Left kidney (tissue), 2 donors: ENCODE measurements around the gene EHD1. TPM values are rescaled to one million over a fixed set of nuclear protein-coding genes. Genes with fewer than 3 reads are reported as not detected.

ENCODE experiments used
- DNase-seq: peaks from one replicate; pipeline ENCODE4 v3.0.0-alpha.2; 2013
- polyA plus RNA-seq: library from polyadenylated mRNA; unstranded; fragments of 120-200 nt; gene quantifications from one replicate; pipeline ENCODE4 v1.2.1, GENCODE V29; 2013; ENCODE audit not compliant: insufficient read length

Gene EHD1
- polyA plus RNA-seq, 1 donor, result 56.5 TPM

- DNase-seq, result no peak
Observed at GRCh38 chr11:64891880-64892279, 13.5 kb upstream of the EHD1 start.

GRCh38 chr11:64891215-64891848, 12.9 kb upstream of the EHD1 start:
- DNase-seq, result no peak

- DNase-seq, result no peak
Observed at GRCh38 chr11:64890522-64890939, 12.1 kb upstream of the EHD1 start.

GRCh38 chr11:64888729-64889511, 10.5 kb upstream of the EHD1 start:
- DNase-seq, result no peak

- no peak for DNase-seq
Observed at GRCh38 chr11:64888406-64888728, 9.9 kb upstream of the EHD1 start.

- DNase-seq, result peak; percentile 68
Observed at GRCh38 chr11:64887757-64888405, 9.5 kb upstream of the EHD1 start.

GRCh38 chr11:64887234-64887756, 8.9 kb upstream of the EHD1 start:
- DNase-seq, result no peak

GRCh38 chr11:64885367-64886286, 7.2 kb upstream of the EHD1 start:
- DNase-seq, result no peak

GRCh38 chr11:64884019-64884418, 5.6 kb upstream of the EHD1 start:
- DNase-seq, result no peak

GRCh38 chr11:64883575-64883974, 5.2 kb upstream of the EHD1 start:
- DNase-seq, result no peak

- no peak for DNase-seq
Observed at GRCh38 chr11:64882243-64882642, 3.8 kb upstream of the EHD1 start.

- no peak for DNase-seq
Observed at GRCh38 chr11:64881476-64881875, 3.1 kb upstream of the EHD1 start.

- DNase-seq, result no peak
Observed at GRCh38 chr11:64880240-64881001, 2.0 kb upstream of the EHD1 start.

GRCh38 chr11:64879244-64879900, 951 bp upstream of the EHD1 start:
- DNase-seq, result no peak

GRCh38 chr11:64878223-64878493, 263 bp downstream of the EHD1 start:
- no peak for DNase-seq

GRCh38 chr11:64877390-64878222, 815 bp downstream of the EHD1 start:
- no peak for DNase-seq

GRCh38 chr11:64876835-64877341, 1.5 kb downstream of the EHD1 start:
- no peak for DNase-seq

GRCh38 chr11:64876229-64876750, 2.1 kb downstream of the EHD1 start:
- no peak for DNase-seq
